ENCODE results near the gene PIAS2.
A peak's percentile ranks its signal among the peaks of the same experiment; 100 is the strongest.

PIAS2 gene

GRCh38 chr18:46756559-46757201, 160.6 kb downstream of the PIAS2 start, which contains the start of gene ST8SIA5:
TSS of gene ST8SIA5 (minus strand) at chr18:46757053. CDS start at chr18:46756508, 545 bp downstream.
- DNase-seq, result peak; percentile 44

DNA sequence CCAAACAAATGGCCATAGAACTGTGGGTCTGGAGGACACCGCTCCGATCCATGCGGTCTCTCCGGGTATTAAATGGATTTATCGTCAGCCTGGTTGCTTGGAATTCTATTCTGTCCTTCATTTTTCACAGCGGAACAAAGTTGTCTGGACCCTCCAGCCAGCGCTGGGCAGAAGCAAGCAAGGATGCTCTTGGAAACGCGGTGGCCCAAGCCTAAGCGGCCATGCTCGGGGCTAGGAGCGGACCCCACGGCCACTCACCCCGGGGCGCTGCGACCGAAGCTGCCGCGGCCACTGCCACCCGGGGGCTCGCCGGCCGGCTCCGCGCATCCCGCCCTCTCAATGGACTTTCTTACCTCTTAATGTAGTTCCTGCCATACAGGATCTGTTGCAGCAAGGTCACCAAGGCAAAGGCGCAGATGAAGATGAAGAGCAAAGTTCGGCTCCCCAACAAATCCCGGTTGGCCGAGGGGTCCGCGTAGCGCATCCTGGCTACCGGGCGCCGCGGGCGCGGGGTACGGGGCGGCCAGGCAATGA, 161.2 kb downstream of the PIAS2 start:
- DNase-seq, result no peak

- DNase-seq, result no peak
Observed at GRCh38 chr18:46755315-46756024, 161.8 kb downstream of the PIAS2 start.

DNA sequence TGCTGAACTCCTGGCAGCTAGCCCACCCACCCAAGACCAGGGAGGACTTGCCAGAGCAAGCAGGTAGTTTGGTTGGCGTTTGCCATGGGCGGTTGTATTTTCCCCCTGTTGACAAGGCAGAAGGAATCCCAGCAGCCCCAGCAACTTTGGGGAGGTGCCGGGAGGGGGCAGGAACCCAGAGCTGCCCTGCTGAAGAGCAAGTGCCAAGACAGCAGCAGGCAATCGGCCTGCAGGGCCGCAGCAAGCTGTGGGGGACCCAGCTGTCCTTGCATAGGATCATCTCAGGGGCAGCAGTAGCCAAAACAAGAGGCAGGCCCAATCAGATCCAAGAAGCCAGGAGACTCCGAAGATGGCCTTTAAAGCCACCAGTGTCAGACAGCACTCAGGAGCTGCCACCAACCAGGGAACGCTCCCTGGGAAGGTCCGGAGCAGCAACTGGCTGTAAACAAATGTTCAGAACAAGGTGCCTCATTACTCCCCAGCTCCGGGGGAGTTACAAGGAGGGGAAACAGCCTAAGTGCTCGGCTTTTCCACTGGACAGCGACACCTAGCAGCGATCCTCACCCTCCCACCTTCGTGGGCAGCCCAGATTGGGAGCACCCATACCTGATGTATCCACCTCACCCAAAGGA, 162.5 kb downstream of the PIAS2 start:
- DNase-seq, result no peak

- no peak for DNase-seq
Observed at GRCh38 chr18:46754188-46754587, 163.1 kb downstream of the PIAS2 start.
